Lung (tissue), 12 donors: ENCODE results near the gene MANSC4. TPM values are rescaled to one million over a fixed set of nuclear protein-coding genes. Genes with fewer than 3 reads are reported as not detected.

Experiments used
- ATAC-seq: fragments of 200-7000 bp; cut with Tn5 transposase; one replicate; pipeline ENCODE4 v1.9.1; 2020; ENCODE audit warnings: moderate number of reproducible peaks; ENCODE audit not compliant: insufficient read depth, low FRiP score
- DNase-seq, 3 donors: peaks; one replicate each; pipeline ENCODE4 v3.0.0-alpha.2; 2013 to 2017
- H3K27ac ChIP-seq, 2 donors: one replicate each; pipeline ENCODE4 v1.5.1; 2013; ENCODE audit warnings: mild to moderate bottlenecking in 2 of 2, moderate library complexity in 2 of 2, control low read depth in 1 of 2, inconsistent platforms in 1 of 2, low read depth in 1 of 2, low read length in 1 of 2
- H3K27me3 ChIP-seq, 3 donors: one replicate each; pipeline ENCODE4 v1.5.1; 2013; ENCODE audit warnings: low read length in 2 of 3; ENCODE audit not compliant: control insufficient read depth in 3 of 3, insufficient read depth in 3 of 3
- H3K36me3 ChIP-seq, 4 donors: one replicate each; pipeline ENCODE4 v1.5.1; 2013; ENCODE audit warnings: low read length in 4 of 4, mild to moderate bottlenecking in 1 of 4, moderate library complexity in 1 of 4; ENCODE audit not compliant: control insufficient read depth in 4 of 4, insufficient read depth in 4 of 4
- H3K4me1 ChIP-seq, 5 donors: one replicate each; pipeline ENCODE4 v1.5.1; 2013; ENCODE audit warnings: low read length in 5 of 5, mild to moderate bottlenecking in 2 of 5, moderate library complexity in 1 of 5; ENCODE audit not compliant: control insufficient read depth in 5 of 5, insufficient read depth in 5 of 5
- H3K4me3 ChIP-seq: one replicate; pipeline ENCODE4 v1.5.1; 2013; ENCODE audit warnings: mild to moderate bottlenecking, control low read depth, moderate library complexity
- H3K9ac ChIP-seq, 2 donors: one replicate each; pipeline ENCODE4 v1.5.1; 2013; ENCODE audit warnings: low read length in 2 of 2, control low read depth in 1 of 2; ENCODE audit not compliant: insufficient read depth in 1 of 2
- H3K9me3 ChIP-seq, 4 donors: one replicate each; pipeline ENCODE4 v1.5.1; 2013; ENCODE audit warnings: low read length in 3 of 4, mild to moderate bottlenecking in 1 of 4, moderate library complexity in 1 of 4; ENCODE audit not compliant: control insufficient read depth in 4 of 4, insufficient read depth in 3 of 4
- WGBS, 2 donors: extraction: QIAGEN DNeasy Blood & Tissue Kit; methylation state at CpG; one replicate each; pipeline ENCODE4 v1.1.7; 2013; 5-methylcytosine and 5-hydroxymethylcytosine counted together
- polyA plus RNA-seq, 2 donors: library from polyadenylated mRNA; stranded (reverse); fragments of 200-250 nt; gene quantifications; one replicate each; pipeline ENCODE4 v1.2.1, GENCODE V29; 2013
- total RNA-seq, 2 donors: library from RNA; depleted of rRNA in 1 of 2; stranded (reverse); fragments of >200 nt in 1 of 2; gene quantifications; one replicate each; pipeline ENCODE4 v1.2.1, GENCODE V29; 2014 to 2021
- TF ChIP-seq, protein P1 (sequence below): IDR thresholded peaks from 2 replicates; pipeline ENCODE4 v1.5.1; 2012; ENCODE audit warnings: mild to moderate bottlenecking; ENCODE audit errors: control extremely low read depth, extremely low read depth
- donor health status: control.
- donor health status: control.
- donor health status: Bipolar disorder and iron deficiency.
- donor health status: healthy.
- donor health status: DM: yes; HTN: yes; CAD: no.

MANSC4 gene
- total and polyA plus RNA-seq, 4 donors = not detected

DNA sequence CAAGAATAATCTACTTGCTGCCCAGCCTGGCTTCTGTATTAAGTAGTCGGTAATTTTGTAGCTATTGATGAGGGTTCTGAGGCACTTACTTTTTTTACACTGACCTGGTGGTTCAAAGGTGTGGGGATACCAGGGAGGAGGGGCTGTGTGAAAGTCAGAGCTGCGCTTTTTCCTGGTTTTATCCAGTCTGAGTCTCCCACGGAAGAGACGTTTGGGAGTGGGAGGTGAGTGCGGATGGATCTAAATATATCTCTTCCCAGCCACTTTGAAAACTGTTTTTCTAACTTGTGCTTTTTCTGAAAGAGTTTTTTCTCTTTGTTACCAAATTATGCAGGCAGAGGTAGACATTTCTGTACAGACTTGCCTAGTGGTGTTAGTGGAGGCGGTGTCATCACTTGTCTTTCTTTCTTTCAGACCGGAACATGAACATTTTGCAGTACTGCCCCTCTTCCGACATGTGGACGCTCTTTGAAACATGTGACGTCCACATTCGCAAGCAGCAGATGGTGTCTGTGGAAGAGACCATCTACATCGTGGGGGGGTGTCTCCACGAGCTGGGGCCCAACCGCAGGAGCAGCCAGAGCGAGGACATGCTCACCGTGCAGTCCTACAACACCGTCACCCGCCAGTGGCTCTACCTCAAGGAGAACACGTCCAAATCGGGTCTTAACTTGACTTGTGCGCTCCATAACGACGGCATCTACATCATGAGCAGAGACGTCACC is 17.4 kb upstream of the MANSC4 start:
- H3K4me3 ChIP-seq = no peak overlapping the region
- ATAC-seq = no peak
- WGBS, 2 donors = 93 to 96% methylated on average over 24 of the region's 24 CpGs
- TF ChIP-seq, protein P1, sequence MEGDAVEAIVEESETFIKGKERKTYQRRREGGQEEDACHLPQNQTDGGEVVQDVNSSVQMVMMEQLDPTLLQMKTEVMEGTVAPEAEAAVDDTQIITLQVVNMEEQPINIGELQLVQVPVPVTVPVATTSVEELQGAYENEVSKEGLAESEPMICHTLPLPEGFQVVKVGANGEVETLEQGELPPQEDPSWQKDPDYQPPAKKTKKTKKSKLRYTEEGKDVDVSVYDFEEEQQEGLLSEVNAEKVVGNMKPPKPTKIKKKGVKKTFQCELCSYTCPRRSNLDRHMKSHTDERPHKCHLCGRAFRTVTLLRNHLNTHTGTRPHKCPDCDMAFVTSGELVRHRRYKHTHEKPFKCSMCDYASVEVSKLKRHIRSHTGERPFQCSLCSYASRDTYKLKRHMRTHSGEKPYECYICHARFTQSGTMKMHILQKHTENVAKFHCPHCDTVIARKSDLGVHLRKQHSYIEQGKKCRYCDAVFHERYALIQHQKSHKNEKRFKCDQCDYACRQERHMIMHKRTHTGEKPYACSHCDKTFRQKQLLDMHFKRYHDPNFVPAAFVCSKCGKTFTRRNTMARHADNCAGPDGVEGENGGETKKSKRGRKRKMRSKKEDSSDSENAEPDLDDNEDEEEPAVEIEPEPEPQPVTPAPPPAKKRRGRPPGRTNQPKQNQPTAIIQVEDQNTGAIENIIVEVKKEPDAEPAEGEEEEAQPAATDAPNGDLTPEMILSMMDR = no peak
- no peak overlapping the region for H3K9ac ChIP-seq
- peaks cover 0 to 4% (median 0%) of the 10 kb centered on the region in 5 donors for H3K4me1 ChIP-seq
- no peak for DNase-seq
- no peaks in the 10 kb centered on the region for H3K27me3 ChIP-seq
- peaks cover 10 to 35% (median 27%) of the 10 kb centered on the region in 4 donors for H3K36me3 ChIP-seq
- H3K27ac ChIP-seq = no peak overlapping the region
- no peaks in the 10 kb centered on the region for H3K9me3 ChIP-seq

DNA sequence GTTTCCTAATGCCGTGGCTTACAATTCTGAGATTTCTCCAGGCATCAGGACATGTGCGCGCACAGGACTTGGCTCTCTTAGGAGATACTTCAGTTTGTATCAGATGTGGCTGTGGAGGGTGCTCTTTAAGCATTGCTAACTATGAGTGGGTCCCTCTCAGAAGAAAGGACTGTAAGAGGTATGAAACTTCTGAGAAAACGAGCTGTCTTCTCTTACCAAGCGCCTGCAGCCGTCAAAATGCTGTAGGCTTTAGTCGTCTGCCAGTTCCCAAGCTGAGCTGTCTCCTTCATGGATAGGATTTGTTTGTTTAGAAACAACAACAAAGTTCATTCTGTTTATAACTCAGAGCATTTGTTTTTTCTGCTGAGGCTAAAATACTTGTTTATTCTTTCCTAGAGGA is 16.1 kb upstream of the MANSC4 start:
- H3K36me3 ChIP-seq = peaks cover 17 to 41% (median 30%) of the 10 kb centered on the region in 4 donors

DNA sequence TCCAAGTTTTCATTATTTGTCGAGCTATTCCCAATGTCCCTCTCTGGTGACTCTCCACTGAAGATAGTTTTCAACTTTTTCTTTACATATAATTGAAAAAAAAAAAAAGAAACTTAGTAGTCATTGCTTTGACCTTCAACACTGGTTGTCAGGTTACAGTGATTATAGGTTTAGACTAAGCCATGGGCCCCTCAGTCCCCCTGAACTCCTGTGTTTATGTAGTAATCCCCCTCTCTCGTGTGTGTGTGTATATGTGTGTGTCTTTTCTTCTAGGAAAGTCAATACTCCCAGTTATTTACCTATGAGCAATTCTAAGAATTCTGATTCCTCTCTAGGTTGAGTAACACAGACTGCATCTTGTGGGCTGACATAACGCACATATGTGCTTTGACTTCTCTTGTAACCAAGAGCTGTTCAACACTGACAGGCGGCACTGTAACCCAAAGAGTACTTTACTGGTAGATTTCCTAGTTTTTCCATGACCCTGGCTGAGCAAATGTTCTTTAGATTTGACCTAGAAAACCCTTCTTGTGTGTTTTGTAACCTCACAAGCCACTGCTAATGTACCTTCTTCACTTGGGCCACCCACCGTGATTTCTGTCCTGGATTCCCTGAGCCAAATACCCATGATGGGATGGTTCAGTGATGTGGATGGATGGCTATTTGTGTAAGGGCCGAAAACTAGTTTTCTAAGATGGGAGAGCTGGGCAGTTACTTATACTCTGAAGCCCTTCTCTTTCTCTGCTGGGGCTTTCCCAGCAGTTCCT is 15.0 kb upstream of the MANSC4 start:
- H3K36me3 ChIP-seq = peaks cover 17 to 41% (median 30%) of the 10 kb centered on the region in 4 donors
- H3K9me3 ChIP-seq = no peaks in the 10 kb centered on the region
- H3K27me3 ChIP-seq = no peaks in the 10 kb centered on the region
- WGBS, 2 donors = 84 to 91% methylated on average over 6 of the region's 6 CpGs
- H3K27ac ChIP-seq = no peak overlapping the region
- H3K4me3 ChIP-seq = no peak overlapping the region
- TF ChIP-seq, protein P1 = no peak
- no peak overlapping the region for H3K9ac ChIP-seq
- DNase-seq (no peak), ATAC-seq (no peak)
- peaks cover 0 to 4% (median 0%) of the 10 kb centered on the region in 5 donors for H3K4me1 ChIP-seq

More for the DNA sequence above, 16.1 kb upstream of the MANSC4 start:
- Histone ChIP-seq H3K27ac (no peak overlapping the region), H3K9ac (no peak overlapping the region), H3K27me3 (no peaks in the 10 kb centered on the region), H3K9me3 (no peaks in the 10 kb centered on the region), H3K4me1 (peaks cover 0 to 4% (median 0%) of the 10 kb centered on the region in 5 donors), H3K4me3 (no peak overlapping the region)
- ATAC-seq = no peak
- DNase-seq = peak; percentile 46 to 84 (median 75)
- WGBS, 2 donors = 79 to 84% methylated on average over 7 of the region's 7 CpGs
- TF ChIP-seq, protein P1 = no peak
